HG03039 (cell line): Measurements from ENCODE around the gene ZNF367.

Experiments used
- ATAC-seq: cut with Tn5 transposase; IDR thresholded peaks from one replicate; pipeline ENCODE4 v1.9.1; 2021; ENCODE audit warnings: mild to moderate bottlenecking, moderate library complexity; ENCODE audit not compliant: unreplicated experiment

ZNF367 gene

GRCh38 chr9:96408409-96409280 lies 9.5 kb downstream of the ZNF367 start:
- ATAC-seq: no peak

GRCh38 chr9:96400132-96400910 lies 17.8 kb downstream of the ZNF367 start:
- ATAC-seq: no peak

- no peak for ATAC-seq
These were observed 18.9 kb downstream of the ZNF367 start for GRCh38 chr9:96399325-96399633.

- no peak for ATAC-seq
These were observed 19.4 kb downstream of the ZNF367 start for GRCh38 chr9:96398582-96399324.

- ATAC-seq: no peak
These were observed 22.2 kb downstream of the ZNF367 start for GRCh38 chr9:96395964-96396363.

- ATAC-seq: no peak
These were observed 23.2 kb downstream of the ZNF367 start for GRCh38 chr9:96394832-96395496.

GRCh38 chr9:96392263-96392662 lies 25.9 kb downstream of the ZNF367 start:
- no peak for ATAC-seq

GRCh38 chr9:96391021-96391765 lies 27.0 kb downstream of the ZNF367 start:
- no peak for ATAC-seq

GRCh38 chr9:96388144-96388543 lies 30.0 kb downstream of the ZNF367 start:
- ATAC-seq: no peak

GRCh38 chr9:96386157-96386556 lies 32.0 kb downstream of the ZNF367 start:
- no peak for ATAC-seq

GRCh38 chr9:96383165-96383942 lies 34.8 kb downstream of the ZNF367 start, which contains the start of gene SLC35D2:
TSS of gene SLC35D2 (minus strand) at chr9:96383711. CDS start at chr9:96383634, 77 bp downstream.
- ATAC-seq: no peak

GRCh38 chr9:96382839-96383164 lies 35.4 kb downstream of the ZNF367 start:
- ATAC-seq: no peak

GRCh38 chr9:96382175-96382574 lies 36.0 kb downstream of the ZNF367 start:
- no peak for ATAC-seq

GRCh38 chr9:96381696-96382095 lies 36.5 kb downstream of the ZNF367 start:
- no peak for ATAC-seq

GRCh38 chr9:96381125-96381524 lies 37.0 kb downstream of the ZNF367 start:
- ATAC-seq: no peak

- ATAC-seq: no peak
These were observed 38.7 kb downstream of the ZNF367 start for GRCh38 chr9:96379461-96379860.

GRCh38 chr9:96378187-96378586 lies 40.0 kb downstream of the ZNF367 start:
- ATAC-seq: no peak

- no peak for ATAC-seq
These were observed 41.0 kb downstream of the ZNF367 start for GRCh38 chr9:96376891-96377874.
